GM12875 (cell line): ENCODE data around the gene HHIP.

Experiments
- H3K4me3 ChIP-seq: one replicate; pipeline ENCODE4 v1.5.1; 2011; ENCODE audit warnings: low read depth, low read length, control low read depth
- TF ChIP-seq, protein P1 (sequence below): IDR thresholded peaks from 2 replicates; pipeline ENCODE4 v1.5.1; 2011; ENCODE audit warnings: low read depth, mild to moderate bottlenecking, control low read depth, inconsistent platforms, low read length, moderate library complexity, borderline replicate concordance; ENCODE audit not compliant: insufficient read depth

Gene HHIP

DNA sequence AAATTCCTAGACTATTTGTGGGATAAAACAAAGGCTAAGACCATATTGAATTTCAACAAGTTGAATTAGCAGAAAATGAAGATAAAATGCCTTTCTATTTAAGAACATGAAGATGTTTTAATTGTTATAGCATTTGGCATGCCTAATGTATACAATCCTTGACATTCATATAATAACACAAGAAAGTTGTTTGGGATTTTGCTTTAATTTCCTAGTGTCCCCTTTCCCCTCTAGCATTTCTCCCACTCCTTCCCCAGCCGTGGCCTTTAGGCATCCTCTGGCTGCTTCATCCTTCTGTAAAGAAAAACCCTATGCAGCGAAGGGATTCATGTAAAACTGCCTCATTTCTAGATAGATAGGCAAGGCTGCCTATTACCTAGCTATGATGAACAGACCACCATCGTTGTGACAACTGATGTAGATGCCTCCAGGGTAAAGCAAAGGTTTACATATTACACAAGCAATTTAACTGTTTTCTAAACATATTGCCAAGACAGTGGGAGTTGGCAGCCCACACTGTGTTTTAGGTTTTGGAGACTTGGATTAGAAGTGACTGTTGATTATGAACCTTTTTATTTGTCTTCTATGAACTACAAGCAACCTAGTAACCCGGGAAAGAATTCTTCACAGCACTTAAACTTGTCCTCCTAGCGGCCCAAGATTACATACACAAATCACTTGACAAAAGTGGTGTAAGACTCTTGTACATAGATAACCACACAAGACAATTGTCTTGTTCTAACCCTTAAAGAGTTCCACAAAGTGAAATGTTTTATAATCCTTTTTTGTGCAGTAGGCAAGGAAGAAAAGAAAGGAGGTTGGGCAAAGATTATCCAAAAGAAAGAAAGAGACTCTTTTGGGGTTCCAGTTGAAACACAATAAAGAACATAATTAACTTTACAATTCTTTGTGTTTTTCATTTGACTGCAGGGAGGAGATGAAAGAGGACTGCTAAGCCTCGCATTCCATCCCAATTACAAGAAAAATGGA lies 59.9 kb downstream of the HHIP start:
- TF ChIP-seq, protein P1, sequence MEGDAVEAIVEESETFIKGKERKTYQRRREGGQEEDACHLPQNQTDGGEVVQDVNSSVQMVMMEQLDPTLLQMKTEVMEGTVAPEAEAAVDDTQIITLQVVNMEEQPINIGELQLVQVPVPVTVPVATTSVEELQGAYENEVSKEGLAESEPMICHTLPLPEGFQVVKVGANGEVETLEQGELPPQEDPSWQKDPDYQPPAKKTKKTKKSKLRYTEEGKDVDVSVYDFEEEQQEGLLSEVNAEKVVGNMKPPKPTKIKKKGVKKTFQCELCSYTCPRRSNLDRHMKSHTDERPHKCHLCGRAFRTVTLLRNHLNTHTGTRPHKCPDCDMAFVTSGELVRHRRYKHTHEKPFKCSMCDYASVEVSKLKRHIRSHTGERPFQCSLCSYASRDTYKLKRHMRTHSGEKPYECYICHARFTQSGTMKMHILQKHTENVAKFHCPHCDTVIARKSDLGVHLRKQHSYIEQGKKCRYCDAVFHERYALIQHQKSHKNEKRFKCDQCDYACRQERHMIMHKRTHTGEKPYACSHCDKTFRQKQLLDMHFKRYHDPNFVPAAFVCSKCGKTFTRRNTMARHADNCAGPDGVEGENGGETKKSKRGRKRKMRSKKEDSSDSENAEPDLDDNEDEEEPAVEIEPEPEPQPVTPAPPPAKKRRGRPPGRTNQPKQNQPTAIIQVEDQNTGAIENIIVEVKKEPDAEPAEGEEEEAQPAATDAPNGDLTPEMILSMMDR, result no peak
- H3K4me3 ChIP-seq, result no peak overlapping the region

DNA sequence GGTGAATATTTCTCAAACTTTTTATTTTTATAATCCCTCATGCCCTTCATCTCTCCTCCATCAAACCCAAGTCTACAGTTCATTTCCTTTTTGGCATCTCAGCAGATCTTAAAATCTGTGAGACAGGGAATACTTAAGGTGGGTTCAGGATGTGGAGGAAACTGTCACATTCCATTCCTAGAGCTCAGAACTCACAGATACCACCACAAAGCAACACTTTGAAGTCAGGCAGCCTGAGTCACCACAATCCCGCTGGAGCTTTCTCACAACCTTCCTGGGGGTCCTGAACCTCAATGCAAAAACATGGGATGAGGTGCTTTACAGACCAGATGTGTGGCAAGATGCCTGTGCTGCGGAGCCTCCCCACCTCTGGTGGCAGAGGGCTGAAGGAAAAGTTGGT lies 63.2 kb downstream of the HHIP start:
- no peak overlapping the region for H3K4me3 ChIP-seq
- TF ChIP-seq, protein P1, result no peak

DNA sequence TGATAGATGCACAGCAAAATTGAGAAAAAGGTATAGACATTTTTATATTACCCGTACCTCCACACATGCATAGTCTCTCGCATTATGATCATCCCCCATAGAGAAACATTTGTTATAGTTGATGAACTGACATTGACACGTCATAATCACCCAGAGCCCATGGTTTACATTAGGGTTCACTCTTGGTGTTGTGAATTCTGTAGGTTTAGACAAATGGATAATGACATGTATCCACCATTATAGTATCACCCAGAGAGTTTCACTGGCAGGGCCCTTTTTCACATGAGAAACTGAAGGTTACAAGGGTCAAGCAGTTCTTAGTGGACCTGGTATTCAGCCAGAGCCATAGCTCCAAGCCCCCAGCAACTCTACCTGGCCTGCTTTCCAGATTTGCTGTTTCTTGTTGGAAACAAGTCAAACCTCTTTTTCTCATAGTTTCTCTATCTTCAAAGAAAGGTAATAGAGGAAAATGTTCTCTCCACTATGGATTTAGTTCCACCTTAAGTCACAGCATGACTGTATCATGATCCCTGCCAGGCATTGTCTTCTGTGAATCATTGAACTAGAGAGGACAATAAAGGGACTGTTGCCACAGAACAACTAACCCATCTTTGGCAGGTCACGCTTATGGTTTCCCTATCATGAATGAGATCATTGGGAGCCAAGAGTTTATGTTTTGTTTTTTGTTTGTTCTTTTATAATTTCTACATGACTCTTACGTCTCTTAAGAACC lies 64.0 kb downstream of the HHIP start:
- H3K4me3 ChIP-seq, result no peak overlapping the region
- TF ChIP-seq, protein P1, result no peak

DNA sequence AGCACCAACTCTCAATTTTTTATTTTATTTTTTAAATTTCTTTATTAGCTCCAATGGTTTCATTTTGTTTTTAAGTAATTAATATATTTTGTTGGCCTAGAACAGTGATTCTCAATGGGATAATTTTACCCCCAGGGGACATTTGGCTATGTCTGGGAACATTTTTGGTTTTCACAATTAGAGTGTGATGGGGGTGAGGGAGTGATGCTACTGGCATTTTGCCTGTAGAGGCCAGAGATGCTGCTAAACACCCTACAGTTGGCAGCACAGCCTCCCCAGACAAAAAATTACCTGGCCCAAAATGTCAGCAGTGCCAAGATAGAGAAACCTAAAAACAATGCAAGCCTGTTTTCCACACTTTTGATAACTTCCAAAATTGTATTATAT lies 64.6 kb downstream of the HHIP start:
- TF ChIP-seq, protein P1, result no peak

DNA sequence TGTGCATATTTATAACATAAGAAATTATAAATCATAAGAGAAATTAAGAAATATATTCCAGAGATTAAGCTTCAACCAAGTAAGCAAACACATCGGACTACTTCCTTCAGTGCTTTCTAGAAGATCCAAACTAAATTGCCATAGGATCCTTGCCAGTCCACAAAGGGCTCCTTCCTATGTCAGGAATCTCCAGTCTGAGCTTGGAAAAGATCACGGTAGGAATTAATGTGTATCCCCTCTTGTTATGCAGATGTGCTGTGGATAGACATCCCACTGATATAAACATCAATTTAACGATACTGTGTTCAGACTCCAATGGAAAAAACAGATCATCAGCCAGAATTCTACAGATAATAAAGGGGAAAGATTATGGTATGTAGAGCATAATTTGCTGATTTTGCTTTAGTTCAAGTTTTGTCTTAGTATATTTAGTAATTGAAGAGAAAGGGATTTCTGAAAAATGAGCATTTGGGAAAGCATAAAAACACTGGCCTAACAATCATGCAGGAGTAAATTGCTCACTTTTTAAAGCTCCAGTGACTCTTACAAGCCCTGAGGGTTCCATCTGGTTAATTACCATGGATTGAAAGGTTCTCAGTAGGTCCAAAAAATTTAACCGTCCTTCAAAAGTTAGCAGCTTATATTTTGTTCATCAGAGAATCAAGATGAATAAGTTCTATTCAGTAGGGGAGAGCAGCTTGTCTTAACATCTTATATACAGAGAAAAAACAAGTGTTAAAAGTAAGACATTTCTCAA lies 65.9 kb downstream of the HHIP start:
- H3K4me3 ChIP-seq, result no peak overlapping the region
- TF ChIP-seq, protein P1, result no peak

More for the DNA sequence above, 64.6 kb downstream of the HHIP start:
- no peak overlapping the region for H3K4me3 ChIP-seq

DNA sequence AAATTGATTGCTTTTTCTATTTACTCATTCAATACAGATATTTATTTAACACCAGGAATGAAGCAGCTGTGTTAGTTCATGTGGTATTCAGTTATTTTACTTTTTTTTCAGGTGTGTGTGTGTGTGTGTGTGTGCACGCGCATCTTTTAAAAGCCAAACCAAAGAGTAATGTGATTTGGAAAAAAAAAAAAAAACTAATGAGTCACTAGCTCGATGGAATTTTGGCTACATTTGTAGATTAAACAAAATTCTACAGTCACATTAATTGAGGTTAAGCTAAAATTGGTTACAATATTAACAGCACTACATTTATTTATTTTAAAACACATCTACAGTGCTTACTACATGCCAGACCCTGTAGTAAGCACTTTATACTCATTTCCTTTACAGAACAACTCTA lies 66.8 kb downstream of the HHIP start:
- H3K4me3 ChIP-seq, result no peak overlapping the region
- TF ChIP-seq, protein P1, result no peak
